ENCODE measurements around the gene VTCN1. TPM values are rescaled to one million over a fixed set of nuclear protein-coding genes. Genes with fewer than 3 reads are reported as not detected.

Gene VTCN1
- total RNA-seq, 1 donor from 2014 or later: not detected

DNA sequence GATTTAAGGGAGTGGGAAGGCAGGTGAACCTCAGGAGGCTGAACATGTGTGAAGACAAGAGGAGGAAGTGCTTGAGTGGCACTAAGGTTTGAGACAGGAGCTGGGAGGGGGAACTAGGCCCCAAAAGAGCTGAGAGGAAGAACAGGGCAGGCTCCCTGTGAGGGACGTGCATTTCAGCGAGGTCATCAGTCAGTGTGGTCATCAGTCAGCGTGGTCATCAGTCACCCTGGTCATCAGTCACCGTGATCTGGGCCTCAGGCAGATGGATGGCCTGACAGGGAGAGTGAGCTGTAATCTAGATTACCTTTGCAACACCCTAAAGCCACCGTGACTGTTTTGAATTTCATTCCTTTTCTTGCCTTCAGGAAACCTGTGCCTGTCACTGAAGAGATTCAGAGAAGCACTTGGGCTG lies 29.1 kb downstream of the VTCN1 start:
- Histone ChIP-seq H3K36me3 (no peaks in the 10 kb centered on the region), H3K27me3 (ENCODE audit: low read depth) (no peaks in the 10 kb centered on the region), H3K27ac (replicated peaks) (no peak overlapping the region), H3K4me3 (no peak overlapping the region), H3K9me3 (replicated peaks) (no peaks in the 10 kb centered on the region), H3K4me1 (no peaks in the 10 kb centered on the region)
- TF ChIP-seq, protein P1, sequence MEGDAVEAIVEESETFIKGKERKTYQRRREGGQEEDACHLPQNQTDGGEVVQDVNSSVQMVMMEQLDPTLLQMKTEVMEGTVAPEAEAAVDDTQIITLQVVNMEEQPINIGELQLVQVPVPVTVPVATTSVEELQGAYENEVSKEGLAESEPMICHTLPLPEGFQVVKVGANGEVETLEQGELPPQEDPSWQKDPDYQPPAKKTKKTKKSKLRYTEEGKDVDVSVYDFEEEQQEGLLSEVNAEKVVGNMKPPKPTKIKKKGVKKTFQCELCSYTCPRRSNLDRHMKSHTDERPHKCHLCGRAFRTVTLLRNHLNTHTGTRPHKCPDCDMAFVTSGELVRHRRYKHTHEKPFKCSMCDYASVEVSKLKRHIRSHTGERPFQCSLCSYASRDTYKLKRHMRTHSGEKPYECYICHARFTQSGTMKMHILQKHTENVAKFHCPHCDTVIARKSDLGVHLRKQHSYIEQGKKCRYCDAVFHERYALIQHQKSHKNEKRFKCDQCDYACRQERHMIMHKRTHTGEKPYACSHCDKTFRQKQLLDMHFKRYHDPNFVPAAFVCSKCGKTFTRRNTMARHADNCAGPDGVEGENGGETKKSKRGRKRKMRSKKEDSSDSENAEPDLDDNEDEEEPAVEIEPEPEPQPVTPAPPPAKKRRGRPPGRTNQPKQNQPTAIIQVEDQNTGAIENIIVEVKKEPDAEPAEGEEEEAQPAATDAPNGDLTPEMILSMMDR (IDR thresholded peaks at IDR 0.05; ENCODE audit: borderline replicate concordance): no peak
- intact Hi-C loops (cut with micrococcal nuclease): no loop called here
- DNase-seq: no peak

DNA sequence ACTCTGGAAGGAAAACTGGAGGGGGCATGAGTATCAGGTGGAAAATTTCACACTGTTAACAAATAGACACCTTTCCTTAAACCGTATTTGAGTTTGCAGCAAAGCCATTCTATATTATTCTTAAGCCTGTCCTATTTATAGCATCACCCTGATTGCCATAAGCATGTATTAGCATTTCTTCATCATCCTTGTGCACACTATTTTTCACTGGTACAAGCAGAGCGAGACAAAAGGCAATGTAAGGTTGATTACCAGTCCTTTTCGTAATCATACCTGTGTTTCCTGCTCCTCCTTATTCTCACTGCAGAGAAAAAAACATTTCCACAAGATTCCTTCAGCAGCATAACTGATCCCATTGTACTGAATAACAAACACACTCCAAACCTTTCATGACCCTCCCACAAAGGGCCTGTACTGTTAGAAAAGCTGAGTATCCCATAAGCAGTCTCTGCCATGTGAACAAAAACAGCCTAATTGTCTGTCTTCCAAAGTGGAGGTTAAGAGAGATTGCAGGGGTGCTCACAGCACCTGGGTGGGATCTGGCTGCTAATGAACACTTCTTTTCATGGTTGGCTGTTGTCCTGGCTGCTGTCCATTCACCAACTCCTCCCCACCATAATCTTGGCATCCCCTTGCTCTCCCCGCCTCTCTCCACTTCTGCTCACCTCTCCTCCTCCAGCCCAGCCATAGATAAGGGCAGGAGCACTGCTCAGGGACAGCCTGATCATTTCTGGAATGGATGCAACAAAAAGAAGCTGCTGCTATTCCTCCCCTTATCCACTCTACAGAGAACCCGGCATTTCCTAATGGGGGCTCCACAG lies 30.4 kb downstream of the VTCN1 start:
- intact Hi-C loops (cut with micrococcal nuclease): no loop called here
- H3K4me1 ChIP-seq: no peaks in the 10 kb centered on the region
- no peaks in the 10 kb centered on the region for H3K36me3 ChIP-seq
- no peaks in the 10 kb centered on the region for H3K9me3 ChIP-seq (replicated peaks)
- H3K27ac ChIP-seq (replicated peaks): no peak overlapping the region
- no peak for DNase-seq
- TF ChIP-seq, protein P1 (IDR thresholded peaks at IDR 0.05; ENCODE audit: borderline replicate concordance): no peak
- H3K4me3 ChIP-seq: no peak overlapping the region
- no peaks in the 10 kb centered on the region for H3K27me3 ChIP-seq (ENCODE audit: low read depth)

DNA sequence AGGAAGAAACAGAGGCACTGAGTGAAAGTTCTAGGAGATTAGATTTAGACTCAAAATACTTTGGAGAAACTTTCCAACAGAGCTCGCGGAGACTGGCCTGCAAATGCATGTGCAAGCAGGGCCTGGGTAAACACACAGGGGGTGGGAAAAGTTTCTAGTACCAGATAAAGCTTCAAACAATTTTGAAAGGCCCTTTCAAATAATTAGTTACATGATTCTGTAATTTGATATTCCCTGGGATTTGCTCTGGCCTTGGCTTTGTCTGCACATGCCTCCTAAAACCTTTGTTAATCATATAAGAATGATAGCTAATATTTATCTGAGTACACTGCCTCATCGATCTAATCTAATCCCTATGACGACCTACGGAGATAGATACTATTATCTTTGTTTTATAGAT lies 31.3 kb downstream of the VTCN1 start:
- intact Hi-C loops (cut with micrococcal nuclease): no loop called here
- Histone ChIP-seq H3K4me1 (no peaks in the 10 kb centered on the region), H3K27me3 (ENCODE audit: low read depth) (no peaks in the 10 kb centered on the region), H3K4me3 (no peak overlapping the region), H3K27ac (replicated peaks) (no peak overlapping the region), H3K9me3 (replicated peaks) (no peaks in the 10 kb centered on the region), H3K36me3 (no peaks in the 10 kb centered on the region)
- DNase-seq: no peak
- TF ChIP-seq, protein P1 (IDR thresholded peaks at IDR 0.05; ENCODE audit: borderline replicate concordance): no peak

DNA sequence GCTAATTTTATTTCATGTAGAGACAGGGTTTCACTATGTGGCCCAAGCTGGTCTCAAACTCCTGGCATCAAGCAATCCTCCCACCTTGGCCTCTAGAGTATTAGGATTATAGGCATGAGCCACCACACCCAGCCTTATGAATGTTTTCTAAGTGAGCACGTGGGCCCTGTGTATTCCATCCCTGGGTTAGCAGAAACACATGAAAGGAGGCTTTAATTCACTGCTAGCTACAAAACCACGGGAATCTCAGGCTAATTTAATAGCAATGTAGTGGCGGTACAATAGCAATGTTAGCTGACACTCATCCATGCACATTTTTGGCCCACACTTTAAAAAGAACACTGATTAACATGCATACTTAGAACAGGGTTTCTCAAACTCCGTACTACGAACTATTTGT lies 32.0 kb downstream of the VTCN1 start:
- intact Hi-C loops (cut with micrococcal nuclease): no loop called here
- no peak for DNase-seq

DNA sequence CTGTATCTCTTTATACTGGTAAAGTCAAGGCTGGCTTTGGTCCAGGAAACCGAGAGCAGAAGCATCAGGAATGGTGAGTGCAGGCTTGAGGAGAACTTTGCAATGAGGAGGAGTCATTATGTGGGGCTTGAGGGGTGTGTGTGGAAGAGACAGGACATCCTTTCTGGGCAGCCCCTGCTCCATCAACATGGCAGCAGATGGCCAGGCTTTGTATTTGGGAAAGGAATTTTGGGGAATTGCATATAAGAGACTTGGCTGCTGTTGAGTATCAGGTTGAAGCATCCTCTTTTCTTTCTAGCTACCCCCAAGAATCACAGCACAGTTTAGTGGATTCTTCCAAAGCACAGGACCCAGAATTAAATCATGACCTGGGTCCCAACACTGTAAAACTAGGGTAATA lies 33.4 kb downstream of the VTCN1 start:
- DNase-seq: no peak
- TF ChIP-seq, protein P1 (IDR thresholded peaks at IDR 0.05; ENCODE audit: borderline replicate concordance): no peak
- H3K27me3 ChIP-seq (ENCODE audit: low read depth): no peaks in the 10 kb centered on the region
- no peak overlapping the region for H3K4me3 ChIP-seq
- H3K36me3 ChIP-seq: no peaks in the 10 kb centered on the region
- H3K9me3 ChIP-seq (replicated peaks): no peaks in the 10 kb centered on the region
- H3K4me1 ChIP-seq: no peaks in the 10 kb centered on the region
- no peak overlapping the region for H3K27ac ChIP-seq (replicated peaks)
- intact Hi-C loops (cut with micrococcal nuclease): no loop called here

More for the DNA sequence above, 32.0 kb downstream of the VTCN1 start:
- TF ChIP-seq, protein P1 (IDR thresholded peaks at IDR 0.05; ENCODE audit: borderline replicate concordance): no peak
- Histone ChIP-seq H3K4me3 (no peak overlapping the region), H3K36me3 (no peaks in the 10 kb centered on the region), H3K27me3 (ENCODE audit: low read depth) (no peaks in the 10 kb centered on the region), H3K4me1 (no peaks in the 10 kb centered on the region), H3K27ac (replicated peaks) (no peak overlapping the region), H3K9me3 (replicated peaks) (no peaks in the 10 kb centered on the region)

Data from left ventricle myocardium inferior (tissue), 1 donor.